GM18511 (cell line): ENCODE measurements around the gene FOXP3.
A peak's percentile ranks its signal among the peaks of the same experiment; 100 is the strongest.

Source experiments
- ATAC-seq: cut with Tn5 transposase; IDR thresholded peaks from one replicate; pipeline ENCODE4 v1.9.1; 2021; ENCODE audit warnings: mild to moderate bottlenecking, moderate library complexity; ENCODE audit not compliant: unreplicated experiment

Gene FOXP3

GRCh38 chrX:49250578-49250977 is 13.9 kb downstream of the FOXP3 start:
- no peak for ATAC-seq

GRCh38 chrX:49250066-49250465 is 14.4 kb downstream of the FOXP3 start:
- no peak for ATAC-seq

GRCh38 chrX:49249616-49250015 is 14.9 kb downstream of the FOXP3 start:
- ATAC-seq: no peak

GRCh38 chrX:49249071-49249470 is 15.4 kb downstream of the FOXP3 start:
- ATAC-seq: no peak

GRCh38 chrX:49247916-49248811 is 16.3 kb downstream of the FOXP3 start:
- no peak for ATAC-seq

GRCh38 chrX:49247346-49247745 is 17.2 kb downstream of the FOXP3 start:
- ATAC-seq: no peak

- no peak for ATAC-seq
Observed at GRCh38 chrX:49246541-49246940, 18.0 kb downstream of the FOXP3 start.

- ATAC-seq: no peak
Observed at GRCh38 chrX:49244207-49244606, 20.3 kb downstream of the FOXP3 start.

GRCh38 chrX:49243166-49243565 is 21.3 kb downstream of the FOXP3 start:
- no peak for ATAC-seq

- no peak for ATAC-seq
Observed at GRCh38 chrX:49242545-49243066, 21.9 kb downstream of the FOXP3 start.

GRCh38 chrX:49238735-49239134 is 25.8 kb downstream of the FOXP3 start:
- no peak for ATAC-seq

GRCh38 chrX:49237060-49237459 is 27.4 kb downstream of the FOXP3 start:
- peak; percentile 66 for ATAC-seq

GRCh38 chrX:49233887-49234555 is 30.5 kb downstream of the FOXP3 start:
- no peak for ATAC-seq

- ATAC-seq: no peak
Observed at GRCh38 chrX:49233176-49233575, 31.3 kb downstream of the FOXP3 start, which contains the start of gene CACNA1F. CACNA1F (minus strand) TSS chrX:49233340; CDS start chrX:49233309, 31 bp downstream.

GRCh38 chrX:49232525-49232924 is 32.0 kb downstream of the FOXP3 start:
- no peak for ATAC-seq

GRCh38 chrX:49231333-49232000 is 33.0 kb downstream of the FOXP3 start:
- no peak for ATAC-seq

- ATAC-seq: peak; percentile 68
Observed at GRCh38 chrX:49230500-49231232, 33.8 kb downstream of the FOXP3 start.

- ATAC-seq: no peak
Observed at GRCh38 chrX:49228185-49228584, 36.3 kb downstream of the FOXP3 start.

- no peak for ATAC-seq
Observed at GRCh38 chrX:49227726-49228125, 36.8 kb downstream of the FOXP3 start.

GRCh38 chrX:49226946-49227345 is 37.6 kb downstream of the FOXP3 start:
- ATAC-seq: no peak

GRCh38 chrX:49225858-49226257 is 38.7 kb downstream of the FOXP3 start:
- no peak for ATAC-seq
